Vagina (tissue), 2 donors: ENCODE results near the gene STK36.

ENCODE experiments used
- POLR2A ChIP-seq, 2 donors: fragments of 450-650 bp; IDR thresholded peaks; one replicate each; pipeline ENCODE4 v1.6.1; 2017; ENCODE audit warnings: antibody characterized with exemption in 2 of 2, mild to moderate bottlenecking in 2 of 2, moderate library complexity in 2 of 2
- POLR2AphosphoS5 ChIP-seq, 2 donors: sonication (generic); formaldehyde crosslinking; IDR thresholded peaks; one replicate each; pipeline ENCODE4 v1.9.0; 2017; ENCODE audit warnings: antibody characterized with exemption in 2 of 2, mild to moderate bottlenecking in 2 of 2, low read depth in 1 of 2; ENCODE audit not compliant: insufficient read depth in 1 of 2
- TF ChIP-seq, protein P1 (sequence below), 3 experiments: fragments of 450-650 bp in 2 of 3; fragments of 200-600 bp in 1 of 3; sonication (generic) in 1 of 3; IDR thresholded peaks; one replicate each; pipeline ENCODE4 v1.5.1; 2017 to 2019; ENCODE audit warnings: antibody characterized with exemption in 3 of 3, mild to moderate bottlenecking in 2 of 3, moderate library complexity in 2 of 3

DNA sequence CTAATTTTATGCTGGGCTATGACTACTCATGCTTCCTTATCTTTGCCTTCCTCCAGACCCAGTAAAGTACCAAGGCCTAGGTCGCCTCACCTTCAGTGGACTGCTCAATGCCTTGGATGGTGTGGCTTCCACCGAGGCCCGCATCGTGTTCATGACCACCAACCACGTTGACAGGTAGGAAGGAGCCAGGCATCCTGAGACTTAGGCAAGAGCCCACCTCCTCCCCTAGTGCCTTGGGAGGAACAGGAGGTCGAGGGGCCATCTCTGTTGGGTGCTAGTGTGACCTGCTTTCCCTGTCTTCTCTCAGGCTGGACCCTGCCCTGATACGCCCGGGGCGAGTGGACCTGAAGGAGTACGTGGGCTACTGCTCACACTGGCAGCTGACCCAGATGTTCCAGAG, 9.1 kb upstream of the STK36 start:
- TF ChIP-seq, protein P1, sequence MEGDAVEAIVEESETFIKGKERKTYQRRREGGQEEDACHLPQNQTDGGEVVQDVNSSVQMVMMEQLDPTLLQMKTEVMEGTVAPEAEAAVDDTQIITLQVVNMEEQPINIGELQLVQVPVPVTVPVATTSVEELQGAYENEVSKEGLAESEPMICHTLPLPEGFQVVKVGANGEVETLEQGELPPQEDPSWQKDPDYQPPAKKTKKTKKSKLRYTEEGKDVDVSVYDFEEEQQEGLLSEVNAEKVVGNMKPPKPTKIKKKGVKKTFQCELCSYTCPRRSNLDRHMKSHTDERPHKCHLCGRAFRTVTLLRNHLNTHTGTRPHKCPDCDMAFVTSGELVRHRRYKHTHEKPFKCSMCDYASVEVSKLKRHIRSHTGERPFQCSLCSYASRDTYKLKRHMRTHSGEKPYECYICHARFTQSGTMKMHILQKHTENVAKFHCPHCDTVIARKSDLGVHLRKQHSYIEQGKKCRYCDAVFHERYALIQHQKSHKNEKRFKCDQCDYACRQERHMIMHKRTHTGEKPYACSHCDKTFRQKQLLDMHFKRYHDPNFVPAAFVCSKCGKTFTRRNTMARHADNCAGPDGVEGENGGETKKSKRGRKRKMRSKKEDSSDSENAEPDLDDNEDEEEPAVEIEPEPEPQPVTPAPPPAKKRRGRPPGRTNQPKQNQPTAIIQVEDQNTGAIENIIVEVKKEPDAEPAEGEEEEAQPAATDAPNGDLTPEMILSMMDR (IDR thresholded peaks at IDR 0.05) = no peak
- TF ChIP-seq POLR2A (IDR thresholded peaks at IDR 0.05) = no peak
- TF ChIP-seq POLR2AphosphoS5 (IDR thresholded peaks at IDR 0.05; ENCODE audit: insufficient read depth in 1 of 2, low read depth in 1 of 2) = no peak
